ENCODE data around the gene FCAMR. TPM values are rescaled to one million over a fixed set of nuclear protein-coding genes. Genes with fewer than 3 reads are reported as not detected.

FCAMR gene
- polyA plus RNA-seq, 3 donors: not detected

GRCh38 chr1:206965781-206966180, 4.5 kb downstream of the FCAMR start:
- no peaks in the 10 kb centered on the region for H3K9me3 ChIP-seq (replicated peaks in 1 of 2; ENCODE audit: control insufficient read depth in 1 of 2, insufficient read depth in 1 of 2, low read length in 2 of 2)
- H3K4me3 Mint-ChIP-seq: no peak overlapping the region
- no peak for DNase-seq
- H4K20me1 ChIP-seq (ENCODE audit: insufficient read depth, low read length): peaks cover 4% of the 10 kb centered on the region
- H3K27me3 ChIP-seq (ENCODE audit: control insufficient read depth in 2 of 2, insufficient read depth in 2 of 2, low read length in 2 of 2): no peaks in the 10 kb centered on the region
- no peak overlapping the region for H3K27ac Mint-ChIP-seq
- H3K79me2 ChIP-seq (ENCODE audit: insufficient read depth, low read length): no peaks in the 10 kb centered on the region
- H3K4me1 ChIP-seq (ENCODE audit: control insufficient read depth in 1 of 2, insufficient read depth in 2 of 2, low read length in 2 of 2): peaks cover 73 to 82% of the 10 kb centered on the region in 2 donors
- no CpG with 5 or more reads among the region's 2 CpGs for WGBS (ENCODE audit: insufficient coverage)
- peaks cover 74% of the 10 kb centered on the region for H3K4me1 Mint-ChIP-seq
- no peak overlapping the region for H3K9ac ChIP-seq (ENCODE audit: insufficient read depth, low read length, poor library complexity, severe bottlenecking)
- no peak for TF ChIP-seq CTCF (IDR thresholded peaks at IDR 0.05)
- H2AFZ ChIP-seq (ENCODE audit: insufficient read depth, low read depth, low read length, poor library complexity, severe bottlenecking): no peak overlapping the region
- H3K4me3 ChIP-seq (replicated peaks in 1 of 3; ENCODE audit: low read depth in 2 of 3, low read length in 3 of 3): no peak overlapping the region
- peaks cover 23 to 32% (median 26%) of the 10 kb centered on the region in 3 donors for H3K27me3 Mint-ChIP-seq (ENCODE audit: low read depth in 3 of 3)
- peaks cover 0 to 5% of the 10 kb centered on the region in 2 donors for H3K36me3 Mint-ChIP-seq
- no peak overlapping the region for H3K4me2 ChIP-seq (replicated peaks; ENCODE audit: extremely low read depth, low read length, poor library complexity, severe bottlenecking)
- no peak overlapping the region for H3K27ac ChIP-seq (ENCODE audit: low read depth in 1 of 2, low read length in 2 of 2)
- intact Hi-C loops (cut with micrococcal nuclease): loop anchor here in 1 of 2 donors (10.0 kb wide), 1 partner anchor 231 kb away; no protein-coding TSS in a partner anchor
- peaks cover 0 to 4% (median 0%) of the 10 kb centered on the region in 7 donors for H3K9me3 Mint-ChIP-seq
- no peaks in the 10 kb centered on the region for H3K36me3 ChIP-seq (replicated peaks in 1 of 2; ENCODE audit: control insufficient read depth in 1 of 2, insufficient read depth in 2 of 2, low read length in 2 of 2)

GRCh38 chr1:206963740-206964139, 6.5 kb downstream of the FCAMR start:
- Histone ChIP-seq H3K36me3 (replicated peaks in 1 of 2; ENCODE audit: control insufficient read depth in 1 of 2, insufficient read depth in 2 of 2, low read length in 2 of 2) (no peaks in the 10 kb centered on the region), H3K27ac (ENCODE audit: low read depth in 1 of 2, low read length in 2 of 2) (no peak overlapping the region), H3K79me2 (ENCODE audit: insufficient read depth, low read length) (no peaks in the 10 kb centered on the region), H3K9ac (ENCODE audit: insufficient read depth, low read length, poor library complexity, severe bottlenecking) (no peak overlapping the region), H3K9me3 (replicated peaks in 1 of 2; ENCODE audit: control insufficient read depth in 1 of 2, insufficient read depth in 1 of 2, low read length in 2 of 2) (no peaks in the 10 kb centered on the region), H4K20me1 (ENCODE audit: insufficient read depth, low read length) (peaks cover 4% of the 10 kb centered on the region), H3K27me3 (ENCODE audit: control insufficient read depth in 2 of 2, insufficient read depth in 2 of 2, low read length in 2 of 2) (no peaks in the 10 kb centered on the region), H3K4me2 (replicated peaks; ENCODE audit: extremely low read depth, low read length, poor library complexity, severe bottlenecking) (no peak overlapping the region), H3K4me3 (replicated peaks in 1 of 3; ENCODE audit: low read depth in 2 of 3, low read length in 3 of 3) (no peak overlapping the region), H3K4me1 (ENCODE audit: control insufficient read depth in 1 of 2, insufficient read depth in 2 of 2, low read length in 2 of 2) (peaks cover 53 to 63% of the 10 kb centered on the region in 2 donors), H2AFZ (ENCODE audit: insufficient read depth, low read depth, low read length, poor library complexity, severe bottlenecking) (no peak overlapping the region)
- intact Hi-C loops (cut with micrococcal nuclease): loop anchor here in 1 of 2 donors (10.0 kb wide), 1 partner anchor 229 kb away; no protein-coding TSS in a partner anchor
- Mint-ChIP-seq H3K27me3 (ENCODE audit: low read depth in 3 of 3) (peaks cover 30 to 31% (median 31%) of the 10 kb centered on the region in 3 donors), H3K27ac (no peak overlapping the region), H3K4me1 (peaks cover 53% of the 10 kb centered on the region), H3K9me3 (peaks cover 0 to 4% (median 0%) of the 10 kb centered on the region in 7 donors), H3K4me3 (no peak overlapping the region), H3K36me3 (peaks cover 0 to 5% of the 10 kb centered on the region in 2 donors)
- no peak for TF ChIP-seq CTCF (IDR thresholded peaks at IDR 0.05)
- WGBS (ENCODE audit: insufficient coverage): no CpG with 5 or more reads among the region's 1 CpG
- no peak for DNase-seq

Data from CD14-positive monocyte (primary cell).